A549 (cell line): ENCODE results near the gene ASF1A.

Source experiments
- EP300 ChIP-seq, 2 experiments: fragments of >200 bp; sonication (Bioruptor Twin); formaldehyde crosslinking; IDR thresholded peaks; 2 replicates in 1 of 2; 3 replicates in 1 of 2; pipeline ENCODE4 v1.6.1; 2016 to 2017
- NFE2L2 ChIP-seq: fragments of 150-350 bp; conservative IDR thresholded peaks from 2 replicates; pipeline ENCODE4 v1.6.1; 2014; ENCODE audit warnings: low read length
- TF ChIP-seq, protein P1 (sequence below): fragments of >200 bp; sonication (Bioruptor Twin); formaldehyde crosslinking; IDR thresholded peaks from 3 replicates; pipeline ENCODE4 v1.5.1; 2016
- TF ChIP-seq, protein P2 (sequence below): fragments of >200 bp; sonication (Bioruptor Twin); formaldehyde crosslinking; IDR thresholded peaks from 2 replicates; pipeline ENCODE4 v1.6.1; 2016

- TF ChIP-seq, protein P1, sequence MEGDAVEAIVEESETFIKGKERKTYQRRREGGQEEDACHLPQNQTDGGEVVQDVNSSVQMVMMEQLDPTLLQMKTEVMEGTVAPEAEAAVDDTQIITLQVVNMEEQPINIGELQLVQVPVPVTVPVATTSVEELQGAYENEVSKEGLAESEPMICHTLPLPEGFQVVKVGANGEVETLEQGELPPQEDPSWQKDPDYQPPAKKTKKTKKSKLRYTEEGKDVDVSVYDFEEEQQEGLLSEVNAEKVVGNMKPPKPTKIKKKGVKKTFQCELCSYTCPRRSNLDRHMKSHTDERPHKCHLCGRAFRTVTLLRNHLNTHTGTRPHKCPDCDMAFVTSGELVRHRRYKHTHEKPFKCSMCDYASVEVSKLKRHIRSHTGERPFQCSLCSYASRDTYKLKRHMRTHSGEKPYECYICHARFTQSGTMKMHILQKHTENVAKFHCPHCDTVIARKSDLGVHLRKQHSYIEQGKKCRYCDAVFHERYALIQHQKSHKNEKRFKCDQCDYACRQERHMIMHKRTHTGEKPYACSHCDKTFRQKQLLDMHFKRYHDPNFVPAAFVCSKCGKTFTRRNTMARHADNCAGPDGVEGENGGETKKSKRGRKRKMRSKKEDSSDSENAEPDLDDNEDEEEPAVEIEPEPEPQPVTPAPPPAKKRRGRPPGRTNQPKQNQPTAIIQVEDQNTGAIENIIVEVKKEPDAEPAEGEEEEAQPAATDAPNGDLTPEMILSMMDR, result no peak
- no peak for TF ChIP-seq EP300 (IDR thresholded peaks at IDR 0.05)
- TF ChIP-seq, protein P2, sequence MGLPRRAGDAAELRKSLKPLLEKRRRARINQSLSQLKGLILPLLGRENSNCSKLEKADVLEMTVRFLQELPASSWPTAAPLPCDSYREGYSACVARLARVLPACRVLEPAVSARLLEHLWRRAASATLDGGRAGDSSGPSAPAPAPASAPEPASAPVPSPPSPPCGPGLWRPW, result no peak
- no peak for TF ChIP-seq NFE2L2
Measured at GRCh38 chr6:118873239-118873638, 20.7 kb upstream of the ASF1A start.
